WTC11 (cell line): ENCODE measurements around the gene SPATC1L. TPM values are rescaled to one million over a fixed set of nuclear protein-coding genes. Genes with fewer than 3 reads are reported as not detected.

Experiments
- ATAC-seq: fragments of 200-7000 bp; cut with Tn5 transposase; 2 replicates; pipeline ENCODE4 v1.10.0; 2021; ENCODE audit warnings: mild to moderate bottlenecking, moderate library complexity
- CTCF ChIA-PET: fragments of 300-600 bp; sonication (Branson Sonifier 250); formaldehyde crosslinking; loops from one replicate; lab custom pipeline; 2021; ENCODE audit warnings: antibody characterized with exemption; lab: Charles Lee
- POLR2A ChIA-PET: fragments of 350-600 bp; sonication (Branson Sonifier 250); formaldehyde crosslinking; loops from one replicate; lab custom pipeline; 2021; ENCODE audit warnings: antibody characterized with exemption; lab: Charles Lee
- DNase-seq: peaks from one replicate; pipeline ENCODE4 v3.0.0; 2021; ENCODE audit warnings: low spot score
- H3K27ac Mint-ChIP-seq: 2 replicates; pipeline ENCODE4 v1.8.0; 2021; ENCODE audit warnings: mixed read lengths
- H3K27me3 Mint-ChIP-seq: 2 replicates; pipeline ENCODE4 v1.8.0; 2021; ENCODE audit warnings: low read depth, mild to moderate bottlenecking, moderate library complexity, mixed read lengths
- H3K36me3 Mint-ChIP-seq: 2 replicates; pipeline ENCODE4 v1.8.0; 2021; ENCODE audit warnings: mixed read lengths
- H3K4me1 Mint-ChIP-seq: 2 replicates; pipeline ENCODE4 v1.8.0; 2022; ENCODE audit warnings: mixed read lengths
- H3K4me3 Mint-ChIP-seq: 2 replicates; pipeline ENCODE4 v1.8.0; 2021; ENCODE audit warnings: mild to moderate bottlenecking, moderate library complexity, mixed read lengths
- H3K9me3 Mint-ChIP-seq: 2 replicates; pipeline ENCODE4 v1.8.0; 2021; ENCODE audit warnings: mixed read lengths
- AFF4 ChIP-seq: sonication (generic); formaldehyde crosslinking; IDR thresholded peaks from 2 replicates; pipeline ENCODE4 v1.8.1; 2023; ENCODE audit warnings: mild to moderate bottlenecking, missing genetic modification reagents, borderline replicate concordance
- CREB1 ChIP-seq: sonication (generic); formaldehyde crosslinking; IDR thresholded peaks from 2 replicates; pipeline ENCODE4 v1.8.0; 2023; ENCODE audit warnings: mild to moderate bottlenecking, missing genetic modification reagents
- CTCF ChIP-seq: fragments of 200-600 bp; IDR thresholded peaks from 2 replicates; pipeline ENCODE4 v1.8.0; 2022; ENCODE audit warnings: antibody characterized with exemption
- E2F4 ChIP-seq: sonication (generic); formaldehyde crosslinking; IDR thresholded peaks from 2 replicates; pipeline ENCODE4 v1.8.1; 2022; ENCODE audit warnings: low read depth, mild to moderate bottlenecking, moderate library complexity, missing genetic modification reagents, borderline replicate concordance
- ESRRA ChIP-seq: sonication (generic); formaldehyde crosslinking; IDR thresholded peaks from 2 replicates; pipeline ENCODE4 v1.8.1; 2022; ENCODE audit warnings: mild to moderate bottlenecking, missing genetic modification reagents, borderline replicate concordance
- ETV6 ChIP-seq: sonication (generic); formaldehyde crosslinking; IDR thresholded peaks from 2 replicates; pipeline ENCODE4 v1.8.1; 2022; ENCODE audit warnings: mild to moderate bottlenecking, missing genetic modification reagents
- FOXP1 ChIP-seq: sonication (generic); formaldehyde crosslinking; IDR thresholded peaks from 2 replicates; pipeline ENCODE4 v1.8.0; 2022; ENCODE audit warnings: missing genetic modification reagents, mild to moderate bottlenecking, moderate library complexity, borderline replicate concordance
- GABPB1 ChIP-seq: sonication (generic); formaldehyde crosslinking; IDR thresholded peaks from 2 replicates; pipeline ENCODE4 v1.8.1; 2023; ENCODE audit warnings: mild to moderate bottlenecking, missing genetic modification reagents
- NFATC4 ChIP-seq: fragments of 250-450 bp; sonication (Bioruptor Pico); IDR thresholded peaks from 2 replicates; pipeline ENCODE4 v1.9.0; 2021; ENCODE audit warnings: mild to moderate bottlenecking
- NFE2L1 ChIP-seq: sonication (generic); formaldehyde crosslinking; IDR thresholded peaks from 2 replicates; pipeline ENCODE4 v1.8.1; 2023; ENCODE audit warnings: missing genetic modification reagents
- NFYB ChIP-seq: sonication (generic); formaldehyde crosslinking; conservative IDR thresholded peaks from 2 replicates; pipeline ENCODE4 v1.8.0; 2022; ENCODE audit warnings: low read depth, missing genetic modification reagents
- OVOL2 ChIP-seq: fragments of 250-450 bp; sonication (Bioruptor Pico); IDR thresholded peaks from 2 replicates; pipeline ENCODE4 v1.9.0; 2021; ENCODE audit warnings: mild to moderate bottlenecking, borderline replicate concordance
- RELA ChIP-seq: sonication (generic); formaldehyde crosslinking; IDR thresholded peaks from 2 replicates; pipeline ENCODE4 v1.8.1; 2022; ENCODE audit warnings: missing genetic modification reagents, mild to moderate bottlenecking, borderline replicate concordance
- SMAD3 ChIP-seq: sonication (generic); formaldehyde crosslinking; IDR thresholded peaks from 2 replicates; pipeline ENCODE4 v1.8.0; 2022; ENCODE audit warnings: missing genetic modification reagents, mild to moderate bottlenecking, borderline replicate concordance
- ZBTB21 ChIP-seq: sonication (generic); formaldehyde crosslinking; IDR thresholded peaks from 2 replicates; pipeline ENCODE4 v1.8.1; 2023; ENCODE audit warnings: mild to moderate bottlenecking, missing genetic modification reagents, borderline replicate concordance
- ZBTB43 ChIP-seq: sonication (generic); formaldehyde crosslinking; IDR thresholded peaks from 2 replicates; pipeline ENCODE4 v1.8.1; 2023; ENCODE audit warnings: mild to moderate bottlenecking, missing genetic modification reagents
- ZNF121 ChIP-seq: sonication (generic); formaldehyde crosslinking; IDR thresholded peaks from 2 replicates; pipeline ENCODE4 v1.8.0; 2023; ENCODE audit warnings: missing genetic modification reagents
- ZNF281 ChIP-seq: sonication (generic); formaldehyde crosslinking; IDR thresholded peaks from 2 replicates; pipeline ENCODE4 v1.8.0; 2023; ENCODE audit warnings: mild to moderate bottlenecking, missing genetic modification reagents
- total RNA-seq: library from RNA; stranded (reverse); gene quantifications from 3 replicates; pipeline ENCODE4 v1.2.3, GENCODE V29; 2021

SPATC1L gene
- total RNA-seq, 1 experiment from 2014 or later: 61.7 TPM

GRCh38 chr21:46122758-46123683 lies 61.2 kb downstream of the SPATC1L start:
- peaks cover 13% of the 10 kb centered on the region for H3K36me3 Mint-ChIP-seq
- no peak overlapping the region for H3K4me3 Mint-ChIP-seq
- no peak for TF ChIP-seq GABPB1
- TF ChIP-seq, all 79 proteins: peak for 0
- ChIA-PET POLR2A (no interaction called here), CTCF (no interaction called here)
- Mint-ChIP-seq H3K27me3 (no peaks in the 10 kb centered on the region), H3K4me1 (no peaks in the 10 kb centered on the region), H3K27ac (no peak overlapping the region), H3K9me3 (no peaks in the 10 kb centered on the region)
- DNase-seq (no peak), ATAC-seq (no peak)

- ATAC-seq (no peak), DNase-seq (peak; percentile 3)
- Mint-ChIP-seq H3K9me3 (no peaks in the 10 kb centered on the region), H3K27ac (no peak overlapping the region), H3K4me3 (no peak overlapping the region), H3K36me3 (peaks cover 8% of the 10 kb centered on the region), H3K4me1 (no peaks in the 10 kb centered on the region), H3K27me3 (no peaks in the 10 kb centered on the region)
- TF ChIP-seq ETV6 (CRISPR knock-in tag): no peak
- no peak for TF ChIP-seq NFE2L1
- no peak for TF ChIP-seq FOXP1 (CRISPR knock-in tag)
- TF ChIP-seq ZNF281 (CRISPR knock-in tag): no peak
- no peak for TF ChIP-seq ESRRA (CRISPR knock-in tag)
- no peak for TF ChIP-seq CREB1
- no peak for TF ChIP-seq ZNF121 (CRISPR knock-in tag)
- TF ChIP-seq OVOL2 (CRISPR knock-in tag): no peak
- TF ChIP-seq CTCF: no peak
- ChIA-PET POLR2A (no interaction called here), CTCF (interaction anchor here (0.7 kb wide), 1 partner anchor 152 kb away, joined by 3 read pairs; no protein-coding TSS in a partner anchor)
Observed at GRCh38 chr21:46122237-46122671, 62.0 kb downstream of the SPATC1L start.

- H3K27ac Mint-ChIP-seq: no peak overlapping the region
- TF ChIP-seq ZBTB21 (CRISPR knock-in tag) (no peak), GABPB1 (no peak), E2F4 (CRISPR knock-in tag) (no peak), AFF4 (CRISPR knock-in tag) (no peak), SMAD3 (CRISPR knock-in tag) (no peak), RELA (CRISPR knock-in tag) (no peak), NFYB (CRISPR knock-in tag) (no peak), ZBTB43 (CRISPR knock-in tag) (no peak), NFATC4 (CRISPR knock-in tag) (no peak)
Observed at GRCh38 chr21:46121286-46122221, 62.7 kb downstream of the SPATC1L start.

More at GRCh38 chr21:46121286-46122221, 62.7 kb downstream of the SPATC1L start:
- ATAC-seq (no peak), DNase-seq (peak; percentile 7)
- Mint-ChIP-seq H3K4me1 (no peaks in the 10 kb centered on the region), H3K27me3 (no peaks in the 10 kb centered on the region), H3K9me3 (no peaks in the 10 kb centered on the region), H3K4me3 (no peak overlapping the region), H3K36me3 (peaks cover 11% of the 10 kb centered on the region)
- ChIA-PET POLR2A (no interaction called here), CTCF (interaction anchor here (0.7 to 1.1 kb wide), 3 partner anchors 9 to 151 kb away, joined by 3 read pairs; no protein-coding TSS in a partner anchor)
